Occipital lobe (tissue), 2 donors: Measurements from ENCODE around the gene ADAMTS9. TPM values are rescaled to one million over a fixed set of nuclear protein-coding genes. Genes with fewer than 3 reads are reported as not detected.
A peak's percentile ranks its signal among the peaks of the same experiment; 100 is the strongest.

ENCODE experiments used
- DNase-seq: peaks from one replicate; lab custom pipeline; 2025; lab: John Stamatoyannopoulos, UW
- total RNA-seq: library from RNA; depleted of rRNA; stranded (reverse); fragments of >200 nt; gene quantifications from one replicate; pipeline ENCODE4 v1.2.3, GENCODE V29; 2014

Gene ADAMTS9
- total RNA-seq, 1 donor from 2014 or later = 17.3 TPM

- no peak for DNase-seq
Measured at GRCh38 chr3:64539451-64540196, 148.2 kb downstream of the ADAMTS9 start.

GRCh38 chr3:64536166-64536565 is 151.6 kb downstream of the ADAMTS9 start:
- no peak for DNase-seq

GRCh38 chr3:64533617-64534317 is 154.0 kb downstream of the ADAMTS9 start:
- DNase-seq = peak; percentile 77

GRCh38 chr3:64530434-64531049 is 157.3 kb downstream of the ADAMTS9 start:
- DNase-seq = peak; percentile 2

GRCh38 chr3:64523324-64523723 is 164.5 kb downstream of the ADAMTS9 start:
- no peak for DNase-seq

- no peak for DNase-seq
Measured at GRCh38 chr3:64520334-64520733, 167.5 kb downstream of the ADAMTS9 start.

GRCh38 chr3:64518950-64519349 is 168.8 kb downstream of the ADAMTS9 start:
- no peak for DNase-seq

GRCh38 chr3:64518496-64518895 is 169.3 kb downstream of the ADAMTS9 start:
- no peak for DNase-seq

- DNase-seq = no peak
Measured at GRCh38 chr3:64514889-64515288, 172.9 kb downstream of the ADAMTS9 start.

- DNase-seq = no peak
Measured at GRCh38 chr3:64509206-64509605, 178.6 kb downstream of the ADAMTS9 start.

GRCh38 chr3:64508140-64508539 is 179.7 kb downstream of the ADAMTS9 start:
- no peak for DNase-seq

GRCh38 chr3:64506255-64506654 is 181.5 kb downstream of the ADAMTS9 start:
- DNase-seq = no peak

- no peak for DNase-seq
Measured at GRCh38 chr3:64505419-64505818, 182.4 kb downstream of the ADAMTS9 start.

GRCh38 chr3:64502284-64502683 is 185.5 kb downstream of the ADAMTS9 start:
- no peak for DNase-seq

- no peak for DNase-seq
Measured at GRCh38 chr3:64501298-64501906, 186.4 kb downstream of the ADAMTS9 start.

- no peak for DNase-seq
Measured at GRCh38 chr3:64496786-64497490, 190.9 kb downstream of the ADAMTS9 start.

- DNase-seq = no peak
Measured at GRCh38 chr3:64495781-64496334, 191.9 kb downstream of the ADAMTS9 start.

- no peak for DNase-seq
Measured at GRCh38 chr3:64495121-64495780, 192.5 kb downstream of the ADAMTS9 start.

GRCh38 chr3:64494526-64494925 is 193.3 kb downstream of the ADAMTS9 start:
- DNase-seq = no peak

- DNase-seq = no peak
Measured at GRCh38 chr3:64493149-64493548, 194.7 kb downstream of the ADAMTS9 start.

GRCh38 chr3:64491843-64492242 is 196.0 kb downstream of the ADAMTS9 start:
- no peak for DNase-seq
